ENCODE measurements around the gene ZBTB34.
"Not testable (repeated sequence)": the region's sequence is repeated elsewhere in the genome, so short reads cannot be mapped to it uniquely, and the experiment has no call there.

Gene ZBTB34, protein sequence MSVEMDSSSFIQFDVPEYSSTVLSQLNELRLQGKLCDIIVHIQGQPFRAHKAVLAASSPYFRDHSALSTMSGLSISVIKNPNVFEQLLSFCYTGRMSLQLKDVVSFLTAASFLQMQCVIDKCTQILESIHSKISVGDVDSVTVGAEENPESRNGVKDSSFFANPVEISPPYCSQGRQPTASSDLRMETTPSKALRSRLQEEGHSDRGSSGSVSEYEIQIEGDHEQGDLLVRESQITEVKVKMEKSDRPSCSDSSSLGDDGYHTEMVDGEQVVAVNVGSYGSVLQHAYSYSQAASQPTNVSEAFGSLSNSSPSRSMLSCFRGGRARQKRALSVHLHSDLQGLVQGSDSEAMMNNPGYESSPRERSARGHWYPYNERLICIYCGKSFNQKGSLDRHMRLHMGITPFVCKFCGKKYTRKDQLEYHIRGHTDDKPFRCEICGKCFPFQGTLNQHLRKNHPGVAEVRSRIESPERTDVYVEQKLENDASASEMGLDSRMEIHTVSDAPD

DNA sequence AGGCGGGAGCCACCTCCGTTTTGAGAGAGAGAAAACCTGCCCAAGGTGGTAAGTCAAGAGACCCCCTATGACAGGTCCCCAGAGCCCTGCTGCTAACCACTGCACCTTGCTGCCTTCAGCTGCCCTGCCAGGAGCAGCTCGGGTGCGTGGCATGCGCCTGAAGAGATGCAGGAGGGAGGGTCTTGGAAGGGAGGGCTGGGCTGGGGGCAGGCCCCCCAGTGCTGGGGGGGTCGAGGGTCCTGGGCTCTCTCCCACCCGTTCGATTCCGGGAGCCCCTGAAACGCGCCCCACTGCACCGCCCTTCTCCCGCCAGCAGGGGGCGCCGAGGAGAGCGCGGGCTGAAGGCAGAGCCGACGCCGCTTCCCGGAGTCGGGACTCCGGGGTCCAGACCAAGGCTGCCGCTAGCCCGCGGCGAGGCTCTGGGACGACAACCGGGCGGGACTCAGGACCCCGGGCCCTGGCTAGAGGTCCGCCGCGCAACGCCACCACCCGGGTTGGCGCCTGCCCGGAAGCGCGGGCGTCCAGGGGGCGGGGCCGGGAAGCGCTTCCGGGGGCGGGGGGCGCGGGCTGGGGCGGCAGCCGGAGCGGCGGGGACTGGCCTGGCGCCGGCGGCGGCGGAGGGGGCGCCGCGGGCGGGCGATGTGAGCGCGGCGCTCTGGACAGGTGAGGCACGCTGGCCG is at the start of gene ZBTB34:
TSS of gene ZBTB34 (plus strand) at position 563 of the 680 bp plus-strand sequence. CDS start 18,761 bp downstream, outside the sequence.
- DNase-seq: peak; percentile 56 to 79 (median 68)

DNA sequence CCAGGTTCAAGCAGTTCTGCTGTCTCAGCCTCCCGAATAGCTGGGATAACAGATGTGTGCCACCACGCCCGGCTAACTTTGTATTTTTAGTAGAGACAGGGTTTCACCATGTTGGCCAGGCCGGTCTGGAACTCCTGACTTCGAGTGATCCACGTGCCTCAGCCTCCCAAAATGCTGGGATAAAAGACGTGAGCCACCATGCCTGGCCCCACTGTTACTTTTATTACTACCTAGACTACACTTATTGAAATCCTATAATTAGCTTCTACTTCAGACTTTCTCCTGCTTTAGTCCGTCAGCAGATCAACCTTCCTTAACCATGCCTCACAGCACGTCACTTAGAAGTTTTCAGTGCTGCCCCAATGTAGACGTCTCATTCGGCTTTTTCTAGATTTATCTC is 47.4 kb upstream of the ZBTB34 start:
- no peak for DNase-seq

- DNase-seq: no peak
These were observed 46.3 kb upstream of the ZBTB34 start for GRCh38 chr9:126814091-126814490.

GRCh38 chr9:126817615-126818014 is 42.8 kb upstream of the ZBTB34 start:
- not testable (repeated sequence) for DNase-seq

DNA sequence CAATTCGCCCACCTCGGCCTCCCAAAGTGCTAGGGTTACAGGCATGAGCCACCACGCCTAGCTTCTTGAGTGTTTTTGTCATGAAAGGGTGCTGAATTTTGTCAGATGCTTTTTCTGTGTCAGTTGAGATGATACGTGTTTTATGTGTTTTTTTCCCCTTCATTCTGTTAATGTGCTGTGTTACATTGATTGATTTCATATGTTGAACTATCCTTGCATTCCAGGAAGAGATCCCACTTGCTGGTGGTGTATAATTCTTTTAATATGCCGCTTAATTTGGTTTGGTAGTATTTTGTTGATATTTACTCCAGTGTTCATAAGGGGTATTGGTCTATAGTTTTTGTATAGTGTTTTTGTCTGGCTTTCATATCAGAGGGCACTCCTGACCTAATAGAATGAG is 42.0 kb upstream of the ZBTB34 start:
- DNase-seq: no peak

GRCh38 chr9:126819482-126819881 is 41.0 kb upstream of the ZBTB34 start:
- no peak for DNase-seq

GRCh38 chr9:126822278-126822677 is 38.2 kb upstream of the ZBTB34 start:
- DNase-seq: no peak

GRCh38 chr9:126822873-126823272 is 37.6 kb upstream of the ZBTB34 start:
- DNase-seq: no peak

GRCh38 chr9:126824052-126824451 is 36.4 kb upstream of the ZBTB34 start:
- not testable (repeated sequence) for DNase-seq

DNA sequence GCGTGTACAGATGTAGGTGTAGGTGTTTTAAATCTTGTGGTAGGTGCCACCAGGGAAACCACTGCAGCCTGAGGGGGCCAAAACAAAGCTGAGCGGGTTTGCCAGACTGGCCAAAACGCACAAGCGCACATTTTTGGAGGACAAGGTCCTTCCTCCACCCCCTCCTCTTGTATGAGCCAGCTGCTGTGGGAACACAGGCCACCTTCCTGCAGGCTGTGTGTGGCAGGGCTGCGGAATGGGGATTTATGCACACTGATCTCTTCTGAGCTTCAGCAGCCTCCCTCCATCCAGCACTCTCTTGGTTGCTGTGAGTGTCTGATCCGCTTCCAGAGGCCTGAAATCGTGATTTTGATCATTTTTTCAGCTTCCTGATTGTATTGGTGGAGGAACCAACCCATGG is 33.2 kb upstream of the ZBTB34 start:
- DNase-seq: no peak

DNA sequence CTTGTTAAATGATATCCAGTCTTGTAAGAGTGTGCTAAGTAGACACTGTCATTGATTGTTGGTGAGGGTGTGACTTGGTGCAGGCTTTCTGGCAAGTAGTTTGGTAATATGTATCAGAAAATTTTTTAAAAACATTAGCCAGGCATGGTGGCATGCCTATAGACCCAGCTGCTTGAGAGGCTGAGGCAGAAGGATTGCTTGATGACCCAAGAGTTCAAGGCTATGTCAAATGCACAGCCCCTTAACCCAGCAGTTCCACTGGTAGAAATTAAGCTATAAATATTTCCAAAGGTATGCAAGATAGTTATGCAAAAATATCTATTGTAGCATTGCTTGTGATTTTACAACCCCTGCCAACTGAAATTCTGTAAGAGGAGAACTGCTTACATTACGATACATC is 31.4 kb upstream of the ZBTB34 start:
- DNase-seq: no peak

- no peak for DNase-seq
These were observed 29.6 kb upstream of the ZBTB34 start for GRCh38 chr9:126830827-126831226.

DNA sequence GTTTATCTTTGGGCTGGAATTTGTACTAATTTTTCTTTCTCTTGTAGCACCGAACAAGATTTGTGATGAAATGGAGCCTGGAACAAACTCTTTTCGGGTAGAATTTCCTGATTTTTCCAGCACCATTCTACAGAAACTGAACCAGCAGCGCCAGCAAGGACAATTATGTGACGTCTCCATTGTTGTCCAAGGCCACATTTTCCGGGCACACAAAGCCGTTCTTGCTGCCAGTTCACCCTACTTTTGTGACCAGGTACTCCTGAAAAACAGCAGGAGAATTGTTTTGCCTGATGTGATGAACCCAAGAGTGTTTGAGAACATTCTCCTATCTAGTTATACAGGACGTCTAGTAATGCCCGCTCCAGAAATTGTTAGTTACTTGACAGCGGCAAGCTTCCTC is 28.0 kb upstream of the ZBTB34 start:
- no peak for DNase-seq

DNA sequence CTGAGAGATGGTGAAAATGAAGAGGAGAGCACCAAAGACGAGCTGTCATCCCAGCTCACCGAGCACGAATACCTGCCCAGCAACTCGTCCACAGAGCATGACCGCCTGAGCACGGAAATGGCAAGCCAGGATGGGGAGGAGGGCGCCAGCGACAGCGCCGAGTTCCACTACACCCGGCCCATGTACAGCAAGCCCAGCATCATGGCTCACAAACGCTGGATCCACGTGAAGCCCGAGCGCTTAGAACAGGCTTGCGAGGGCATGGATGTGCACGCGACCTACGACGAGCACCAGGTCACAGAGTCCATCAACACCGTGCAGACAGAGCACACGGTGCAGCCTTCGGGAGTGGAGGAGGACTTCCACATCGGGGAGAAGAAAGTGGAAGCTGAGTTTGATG is 27.4 kb upstream of the ZBTB34 start:
- no peak for DNase-seq

DNA sequence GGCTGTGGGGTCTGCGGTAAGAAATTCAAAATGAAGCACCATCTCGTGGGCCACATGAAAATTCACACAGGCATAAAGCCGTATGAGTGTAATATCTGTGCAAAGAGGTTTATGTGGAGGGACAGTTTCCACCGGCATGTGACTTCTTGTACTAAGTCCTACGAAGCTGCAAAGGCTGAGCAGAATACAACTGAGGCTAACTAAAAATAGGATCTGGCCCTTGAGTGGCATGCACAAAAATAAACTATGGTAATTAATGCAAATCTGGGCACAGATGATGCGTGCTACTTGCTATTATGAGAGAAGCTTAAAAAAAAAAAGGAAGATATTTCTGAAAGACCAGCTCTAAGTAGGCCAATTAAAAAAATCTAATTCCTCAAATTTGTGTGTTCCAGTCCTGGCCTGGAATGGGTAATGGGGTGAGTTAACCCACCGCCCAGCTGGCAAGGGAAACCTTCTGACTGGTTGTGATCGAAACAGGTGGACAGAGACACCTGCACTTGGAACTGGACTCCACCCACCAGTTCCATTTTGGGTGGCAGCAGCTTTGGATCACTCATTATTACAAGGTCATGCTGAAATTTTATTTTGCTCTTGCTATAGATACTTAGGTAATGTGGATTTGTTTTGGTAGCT is 26.6 kb upstream of the ZBTB34 start:
- no peak for DNase-seq

DNA sequence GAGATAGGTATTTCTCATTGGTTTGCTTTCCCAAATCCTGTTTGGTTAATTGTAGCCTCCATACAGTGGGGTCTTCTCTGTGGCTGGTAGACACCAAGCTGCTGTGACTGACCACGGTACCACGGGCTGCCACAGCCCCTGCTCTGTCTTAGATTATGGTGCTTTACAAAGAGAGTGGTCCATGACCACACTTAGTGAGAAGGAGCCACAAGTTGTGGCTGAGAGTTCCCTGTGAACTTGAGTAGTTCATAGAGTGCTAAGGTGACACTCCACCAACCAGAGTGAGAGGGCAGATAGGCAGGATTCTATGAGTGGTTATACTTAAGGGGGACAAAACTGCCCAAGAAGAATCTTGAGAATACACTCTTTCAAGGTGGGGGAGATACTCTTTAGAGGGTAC is 25.8 kb upstream of the ZBTB34 start:
- no peak for DNase-seq

- no peak for DNase-seq
These were observed 24.2 kb upstream of the ZBTB34 start for GRCh38 chr9:126836216-126836615.

- no peak for DNase-seq
These were observed 22.2 kb upstream of the ZBTB34 start for GRCh38 chr9:126838055-126838811.

DNA sequence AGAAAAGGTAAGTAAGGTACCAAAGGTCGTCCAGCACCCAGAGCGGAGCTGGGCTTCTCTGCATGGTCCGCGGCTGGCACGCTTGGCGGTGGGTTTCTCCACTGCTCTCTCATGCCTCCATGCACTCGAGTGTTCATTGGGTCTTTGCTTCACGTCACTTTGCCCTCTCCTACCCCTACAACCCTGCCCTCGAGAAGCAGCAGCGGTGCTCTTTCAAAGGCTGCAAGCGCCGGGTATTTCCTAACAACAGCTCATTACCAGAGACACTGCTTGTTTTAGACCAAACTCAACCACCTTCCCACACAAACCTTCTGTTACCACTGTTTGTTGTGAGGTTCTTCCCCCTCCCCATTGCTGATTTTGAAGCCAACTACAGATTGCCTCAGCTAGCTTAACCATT is 21.5 kb upstream of the ZBTB34 start:
- DNase-seq: no peak

- DNase-seq: no peak
These were observed 21.1 kb upstream of the ZBTB34 start for GRCh38 chr9:126839301-126839700.

- DNase-seq: no peak
These were observed 18.1 kb upstream of the ZBTB34 start for GRCh38 chr9:126842220-126842842.
